Measurements from ENCODE around the gene IMMP1L.

IMMP1L gene

GRCh38 chr11:31487848-31488247 lies 21.6 kb downstream of the IMMP1L start:
- Histone ChIP-seq H3K9ac (ENCODE audit: low read depth, low read length, poor library complexity) (no peak overlapping the region), H3K36me3 (replicated peaks in 1 of 2; ENCODE audit: control insufficient read depth in 2 of 2, insufficient read depth in 2 of 2, low read length in 2 of 2) (peaks cover 0 to 24% of the 10 kb centered on the region in 2 donors), H2BK120ac (ENCODE audit: low read depth, low read length) (no peak overlapping the region), H2BK15ac (ENCODE audit: low read length) (no peak overlapping the region), H2AK5ac (ENCODE audit: low read depth, low read length) (no peak overlapping the region), H2AFZ (ENCODE audit: low read length) (no peak overlapping the region), H3K27ac (replicated peaks; ENCODE audit: low read length) (no peak overlapping the region), H3K4me2 (ENCODE audit: insufficient read depth, low read length, poor library complexity, severe bottlenecking) (no peak overlapping the region), H3K79me1 (ENCODE audit: low read depth, low read length) (peaks cover 2% of the 10 kb centered on the region), H3K4ac (ENCODE audit: low read length) (no peak overlapping the region), H3K4me3 (ENCODE audit: low read length in 2 of 2) (no peak overlapping the region), H4K8ac (ENCODE audit: low read depth, low read length) (no peak overlapping the region), H3K14ac (ENCODE audit: low read length) (no peak overlapping the region), H3K4me1 (ENCODE audit: control insufficient read depth in 2 of 2, insufficient read depth in 1 of 2, low read depth in 1 of 2, low read length in 2 of 2) (no peaks in the 10 kb centered on the region), H3K9me3 (replicated peaks in 1 of 2; ENCODE audit: control insufficient read depth in 2 of 2, insufficient read depth in 1 of 2, low read depth in 1 of 2, low read length in 2 of 2) (peaks cover 0 to 17% of the 10 kb centered on the region in 2 donors), H4K91ac (ENCODE audit: low read depth, low read length, poor library complexity) (no peak overlapping the region), H3K18ac (ENCODE audit: low read length) (no peak overlapping the region), H3K23ac (ENCODE audit: low read depth, low read length, poor library complexity) (no peak overlapping the region), H3K27me3 (ENCODE audit: control insufficient read depth in 3 of 3, insufficient read depth in 3 of 3, low read depth in 1 of 3, low read length in 3 of 3) (no peaks in the 10 kb centered on the region), H2BK5ac (ENCODE audit: low read length) (no peak overlapping the region), H2BK12ac (ENCODE audit: low read length) (no peak overlapping the region)
- WGBS, 2 donors (ENCODE audit: extremely low coverage in 2 of 2, insufficient read length in 2 of 2, insufficient replicate concordance in 1 of 2), result no CpG with 5 or more reads among the region's 1 CpG
- DNase-seq (ENCODE audit: low spot score), result peak; percentile 27

DNA sequence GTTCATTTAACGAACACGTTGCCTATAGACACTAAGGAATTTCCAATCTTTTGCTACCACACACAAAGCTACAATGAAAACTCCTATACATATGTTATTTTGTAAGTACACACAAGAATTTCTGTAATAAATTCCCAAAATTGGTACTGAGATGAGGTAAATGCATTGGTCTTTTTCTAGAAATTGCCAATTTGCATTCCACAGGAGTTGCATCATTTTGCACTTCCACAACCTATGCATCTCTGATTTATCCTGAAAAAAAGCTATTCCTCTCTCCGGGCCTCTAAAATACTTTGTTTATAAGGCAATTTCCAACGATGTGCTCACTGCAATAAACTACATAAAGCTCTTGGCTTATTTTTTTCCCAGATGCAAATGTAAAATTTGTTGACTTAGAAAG lies 24.9 kb downstream of the IMMP1L start:
- peaks cover 0 to 9% of the 10 kb centered on the region in 2 donors for H3K36me3 ChIP-seq (replicated peaks in 1 of 2; ENCODE audit: control insufficient read depth in 2 of 2, insufficient read depth in 2 of 2, low read length in 2 of 2)
- no peak overlapping the region for H3K23ac ChIP-seq (ENCODE audit: low read depth, low read length, poor library complexity)
- no peak overlapping the region for H2AK5ac ChIP-seq (ENCODE audit: low read depth, low read length)
- DNase-seq (ENCODE audit: low spot score), result no peak
- peaks cover 0 to 3% of the 10 kb centered on the region in 2 donors for H3K4me1 ChIP-seq (ENCODE audit: control insufficient read depth in 2 of 2, insufficient read depth in 1 of 2, low read depth in 1 of 2, low read length in 2 of 2)
- H3K4me2 ChIP-seq (ENCODE audit: insufficient read depth, low read length, poor library complexity, severe bottlenecking), result no peak overlapping the region
- peaks cover 2% of the 10 kb centered on the region for H3K79me1 ChIP-seq (ENCODE audit: low read depth, low read length)
- H4K8ac ChIP-seq (ENCODE audit: low read depth, low read length), result no peak overlapping the region
- H2BK15ac ChIP-seq (ENCODE audit: low read length), result no peak overlapping the region
- H3K4me3 ChIP-seq (ENCODE audit: low read length in 2 of 2), result no peak overlapping the region
- no peak overlapping the region for H2BK120ac ChIP-seq (ENCODE audit: low read depth, low read length)
- no peak overlapping the region for H3K27ac ChIP-seq (replicated peaks; ENCODE audit: low read length)
- H2BK12ac ChIP-seq (ENCODE audit: low read length), result no peak overlapping the region
- peaks cover 0 to 7% of the 10 kb centered on the region in 2 donors for H3K9me3 ChIP-seq (replicated peaks in 1 of 2; ENCODE audit: control insufficient read depth in 2 of 2, insufficient read depth in 1 of 2, low read depth in 1 of 2, low read length in 2 of 2)
- no peak overlapping the region for H2BK5ac ChIP-seq (ENCODE audit: low read length)
- no peak overlapping the region for H3K14ac ChIP-seq (ENCODE audit: low read length)
- no CpG with 5 or more reads among the region's 4 CpGs for WGBS, 2 donors (ENCODE audit: extremely low coverage in 2 of 2, insufficient read length in 2 of 2, insufficient replicate concordance in 1 of 2)
- H3K9ac ChIP-seq (ENCODE audit: low read depth, low read length, poor library complexity), result no peak overlapping the region
- no peaks in the 10 kb centered on the region for H3K27me3 ChIP-seq (ENCODE audit: control insufficient read depth in 3 of 3, insufficient read depth in 3 of 3, low read depth in 1 of 3, low read length in 3 of 3)
- H4K91ac ChIP-seq (ENCODE audit: low read depth, low read length, poor library complexity), result no peak overlapping the region
- no peak overlapping the region for H3K18ac ChIP-seq (ENCODE audit: low read length)
- no peak overlapping the region for H3K4ac ChIP-seq (ENCODE audit: low read length)
- no peak overlapping the region for H2AFZ ChIP-seq (ENCODE audit: low read length)

- Histone ChIP-seq H3K18ac (ENCODE audit: low read length) (no peak overlapping the region), H3K27me3 (ENCODE audit: control insufficient read depth in 3 of 3, insufficient read depth in 3 of 3, low read depth in 1 of 3, low read length in 3 of 3) (no peaks in the 10 kb centered on the region), H3K23ac (ENCODE audit: low read depth, low read length, poor library complexity) (no peak overlapping the region), H3K14ac (ENCODE audit: low read length) (no peak overlapping the region), H3K27ac (replicated peaks; ENCODE audit: low read length) (no peak overlapping the region), H4K91ac (ENCODE audit: low read depth, low read length, poor library complexity) (no peak overlapping the region), H2AK5ac (ENCODE audit: low read depth, low read length) (no peak overlapping the region), H2BK15ac (ENCODE audit: low read length) (no peak overlapping the region), H3K4me3 (ENCODE audit: low read length in 2 of 2) (no peak overlapping the region), H4K8ac (ENCODE audit: low read depth, low read length) (no peak overlapping the region), H2BK5ac (ENCODE audit: low read length) (no peak overlapping the region), H3K4me2 (ENCODE audit: insufficient read depth, low read length, poor library complexity, severe bottlenecking) (no peak overlapping the region), H3K4me1 (ENCODE audit: control insufficient read depth in 2 of 2, insufficient read depth in 1 of 2, low read depth in 1 of 2, low read length in 2 of 2) (peaks cover 3 to 4% of the 10 kb centered on the region in 2 donors), H3K4ac (ENCODE audit: low read length) (no peak overlapping the region), H3K9me3 (replicated peaks in 1 of 2; ENCODE audit: control insufficient read depth in 2 of 2, insufficient read depth in 1 of 2, low read depth in 1 of 2, low read length in 2 of 2) (peaks cover 0 to 4% of the 10 kb centered on the region in 2 donors), H2BK12ac (ENCODE audit: low read length) (no peak overlapping the region), H2AFZ (ENCODE audit: low read length) (no peak overlapping the region), H3K36me3 (replicated peaks in 1 of 2; ENCODE audit: control insufficient read depth in 2 of 2, insufficient read depth in 2 of 2, low read length in 2 of 2) (no peaks in the 10 kb centered on the region), H2BK120ac (ENCODE audit: low read depth, low read length) (no peak overlapping the region), H3K79me1 (ENCODE audit: low read depth, low read length) (peaks cover 2% of the 10 kb centered on the region), H3K9ac (ENCODE audit: low read depth, low read length, poor library complexity) (no peak overlapping the region)
- DNase-seq (ENCODE audit: low spot score), result no peak
- WGBS, 2 donors (ENCODE audit: extremely low coverage in 2 of 2, insufficient read length in 2 of 2, insufficient replicate concordance in 1 of 2), result no CpG with 5 or more reads among the region's 3 CpGs
Observed at GRCh38 chr11:31480930-31481329, 28.5 kb downstream of the IMMP1L start.

GRCh38 chr11:31479066-31479465 lies 30.4 kb downstream of the IMMP1L start:
- Histone ChIP-seq H3K4me3 (ENCODE audit: low read length in 2 of 2) (no peak overlapping the region), H3K4ac (ENCODE audit: low read length) (no peak overlapping the region), H3K9me3 (replicated peaks in 1 of 2; ENCODE audit: control insufficient read depth in 2 of 2, insufficient read depth in 1 of 2, low read depth in 1 of 2, low read length in 2 of 2) (peaks cover 0 to 4% of the 10 kb centered on the region in 2 donors), H3K27ac (replicated peaks; ENCODE audit: low read length) (no peak overlapping the region), H3K4me1 (ENCODE audit: control insufficient read depth in 2 of 2, insufficient read depth in 1 of 2, low read depth in 1 of 2, low read length in 2 of 2) (peaks cover 3 to 4% of the 10 kb centered on the region in 2 donors), H3K4me2 (ENCODE audit: insufficient read depth, low read length, poor library complexity, severe bottlenecking) (no peak overlapping the region), H2BK12ac (ENCODE audit: low read length) (no peak overlapping the region), H3K27me3 (ENCODE audit: control insufficient read depth in 3 of 3, insufficient read depth in 3 of 3, low read depth in 1 of 3, low read length in 3 of 3) (no peaks in the 10 kb centered on the region), H4K91ac (ENCODE audit: low read depth, low read length, poor library complexity) (no peak overlapping the region), H3K23ac (ENCODE audit: low read depth, low read length, poor library complexity) (no peak overlapping the region), H3K18ac (ENCODE audit: low read length) (no peak overlapping the region), H2BK5ac (ENCODE audit: low read length) (no peak overlapping the region), H2BK15ac (ENCODE audit: low read length) (no peak overlapping the region), H3K79me1 (ENCODE audit: low read depth, low read length) (peaks cover 2% of the 10 kb centered on the region), H2AFZ (ENCODE audit: low read length) (no peak overlapping the region), H3K9ac (ENCODE audit: low read depth, low read length, poor library complexity) (no peak overlapping the region), H3K36me3 (replicated peaks in 1 of 2; ENCODE audit: control insufficient read depth in 2 of 2, insufficient read depth in 2 of 2, low read length in 2 of 2) (no peaks in the 10 kb centered on the region), H2BK120ac (ENCODE audit: low read depth, low read length) (no peak overlapping the region), H3K14ac (ENCODE audit: low read length) (no peak overlapping the region), H4K8ac (ENCODE audit: low read depth, low read length) (no peak overlapping the region), H2AK5ac (ENCODE audit: low read depth, low read length) (no peak overlapping the region)
- WGBS, 2 donors (ENCODE audit: extremely low coverage in 2 of 2, insufficient read length in 2 of 2, insufficient replicate concordance in 1 of 2), result no CpG with 5 or more reads among the region's 4 CpGs
- no peak for DNase-seq (ENCODE audit: low spot score)
